Neural cell (in vitro differentiated cells): ENCODE data around the gene WDR70. TPM values are rescaled to one million over a fixed set of nuclear protein-coding genes. Genes with fewer than 3 reads are reported as not detected.

ENCODE experiments used
- H2AFZ ChIP-seq: fragments of 200-600, 300-800 bp; sonication (generic), shearing (Covaris generic); 2 replicates; pipeline ENCODE4 v1.6.0; 2014; ENCODE audit warnings: low read depth, mild to moderate bottlenecking, antibody characterized with exemption, low read length, moderate library complexity
- H3F3A ChIP-seq: fragments of 200-600 bp; shearing (Covaris generic); 2 replicates; pipeline ENCODE4 v1.6.1; 2016; ENCODE audit warnings: mild to moderate bottlenecking, moderate library complexity, mixed read lengths, antibody characterized with exemption, low read length; ENCODE audit not compliant: insufficient read depth, poor library complexity, severe bottlenecking
- H3K27ac ChIP-seq: fragments of 200-600, 300-800 bp; sonication (generic), shearing (Covaris generic); 2 replicates; pipeline ENCODE4 v1.5.1; 2014; ENCODE audit warnings: mild to moderate bottlenecking, low read length, moderate library complexity
- H3K27me3 ChIP-seq: fragments of 300-800, 200-600 bp; sonication (generic), shearing (Covaris generic); 2 replicates; pipeline ENCODE4 v1.6.0; 2014; ENCODE audit warnings: mild to moderate bottlenecking, low read depth, low read length, moderate library complexity; ENCODE audit not compliant: insufficient read depth
- H3K36me3 ChIP-seq: fragments of 300-800, 200-600 bp; sonication (generic), shearing (Covaris generic); 2 replicates; pipeline ENCODE4 v1.5.1; 2014; ENCODE audit warnings: mild to moderate bottlenecking, antibody characterized with exemption, low read length, moderate library complexity; ENCODE audit not compliant: insufficient read depth
- H3K4me2 ChIP-seq: fragments of 300-800, 200-600 bp; sonication (generic), shearing (Covaris generic); 2 replicates; pipeline ENCODE4 v1.6.0; 2014; ENCODE audit warnings: mild to moderate bottlenecking, low read length
- H3K4me3 ChIP-seq: fragments of 300-800, 200-600 bp; sonication (generic), shearing (Covaris generic); 2 replicates; pipeline ENCODE4 v1.5.1; 2014; ENCODE audit warnings: mild to moderate bottlenecking, low read length, moderate library complexity
- H3K79me2 ChIP-seq: fragments of 200-600 bp; shearing (Covaris generic); replicated peaks from 2 replicates; pipeline ENCODE4 v1.6.0; 2014; ENCODE audit warnings: mild to moderate bottlenecking, low read length, moderate library complexity; ENCODE audit not compliant: insufficient read depth
- H3K9ac ChIP-seq: fragments of 300-800, 200-600 bp; sonication (generic), shearing (Covaris generic); 2 replicates; pipeline ENCODE4 v1.6.1; 2016; ENCODE audit warnings: mild to moderate bottlenecking, low read length, mixed read lengths
- H3K9me2 ChIP-seq: fragments of 200-600 bp; shearing (Covaris generic); 2 replicates; pipeline ENCODE4 v1.6.1; 2016; ENCODE audit warnings: mild to moderate bottlenecking, low read length, mixed read lengths; ENCODE audit not compliant: insufficient read depth
- H3K9me3 ChIP-seq: fragments of 200-600, 300-800 bp; sonication (generic), shearing (Covaris generic); 2 replicates; pipeline ENCODE4 v1.6.1; 2016; ENCODE audit warnings: mild to moderate bottlenecking, mixed run types, low read length, moderate library complexity, mixed read lengths
- H4K20me1 ChIP-seq: fragments of 200-600 bp; shearing (Covaris generic); 2 replicates; pipeline ENCODE4 v1.6.1; 2016; ENCODE audit warnings: mild to moderate bottlenecking, mixed run types; ENCODE audit not compliant: insufficient read depth
- EP300 ChIP-seq: fragments of 450-650 bp; conservative IDR thresholded peaks from 2 replicates; pipeline ENCODE4 v1.6.1; 2014; ENCODE audit warnings: antibody characterized with exemption, mild to moderate bottlenecking, moderate library complexity; ENCODE audit not compliant: poor library complexity, severe bottlenecking
- EZH2 ChIP-seq: fragments of 200-600, 300-800 bp; shearing (Covaris generic), sonication (generic); IDR thresholded peaks from 2 replicates; pipeline ENCODE4 v1.6.1; 2014; ENCODE audit warnings: antibody characterized with exemption, low read length, borderline replicate concordance, mild to moderate bottlenecking; ENCODE audit not compliant: insufficient read depth, poor library complexity, severe bottlenecking
- MXI1 ChIP-seq: fragments of 450-650 bp; conservative IDR thresholded peaks from 2 replicates; pipeline ENCODE4 v1.6.1; 2014; ENCODE audit warnings: antibody characterized with exemption, mild to moderate bottlenecking; ENCODE audit not compliant: poor library complexity, severe bottlenecking
- POLR2AphosphoS5 ChIP-seq: IDR thresholded peaks from 2 replicates; pipeline ENCODE4 v1.6.1; 2012
- RAD21 ChIP-seq: fragments of 450-650 bp; conservative IDR thresholded peaks from 2 replicates; pipeline ENCODE4 v1.6.1; 2014; ENCODE audit warnings: antibody characterized with exemption, mild to moderate bottlenecking, moderate library complexity
- SMC3 ChIP-seq: fragments of 450-650 bp; conservative IDR thresholded peaks from 2 replicates; pipeline ENCODE4 v1.6.1; 2014; ENCODE audit warnings: antibody characterized with exemption, mild to moderate bottlenecking, moderate library complexity; ENCODE audit not compliant: poor library complexity
- TAF1 ChIP-seq: IDR thresholded peaks from 2 replicates; pipeline ENCODE4 v1.6.1; 2012; ENCODE audit warnings: low read depth
- polyA plus RNA-seq: library from polyadenylated mRNA; depleted of rRNA; stranded (reverse); fragments of >200 nt; gene quantifications from 2 replicates; pipeline ENCODE4 v1.2.3, GENCODE V29; 2014
- TF ChIP-seq, protein P1 (sequence below): IDR thresholded peaks from 2 replicates; pipeline ENCODE4 v1.6.1; 2012; ENCODE audit warnings: borderline replicate concordance
- TF ChIP-seq, protein P2 (sequence below): fragments of 450-650 bp; IDR thresholded peaks from 2 replicates; pipeline ENCODE4 v1.5.1; 2014; ENCODE audit warnings: antibody characterized with exemption, mild to moderate bottlenecking, moderate library complexity; ENCODE audit not compliant: poor library complexity, severe bottlenecking

Gene WDR70
- polyA plus RNA-seq, 1 donor from 2014 or later = 40.9 TPM

DNA sequence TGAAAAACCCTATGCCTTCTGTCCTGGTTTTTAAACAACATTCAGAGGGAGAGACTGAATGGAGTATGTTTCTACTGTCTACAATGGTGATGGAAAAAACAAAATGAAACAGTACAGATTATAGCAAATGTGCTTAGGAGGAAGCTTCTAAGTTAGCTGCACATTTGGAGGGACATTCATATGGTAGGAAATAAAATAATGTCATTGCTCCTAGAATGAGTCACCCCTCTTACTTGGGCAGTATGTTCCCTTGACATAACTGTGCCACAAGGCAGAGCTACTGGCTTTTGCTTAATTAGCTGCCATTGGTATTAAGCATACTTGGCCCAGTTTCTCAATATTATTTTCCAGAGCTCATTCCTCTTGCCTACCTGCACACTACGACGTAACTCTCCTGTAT, 331.8 kb downstream of the WDR70 start:
- Histone ChIP-seq H4K20me1 (no peaks in the 10 kb centered on the region), H3K4me3 (no peak overlapping the region), H3F3A (no peaks in the 10 kb centered on the region), H3K27me3 (no peaks in the 10 kb centered on the region), H3K79me2 (no peaks in the 10 kb centered on the region), H3K9me3 (no peaks in the 10 kb centered on the region), H2AFZ (no peak overlapping the region), H3K9ac (no peak overlapping the region), H3K9me2 (no peaks in the 10 kb centered on the region), H3K27ac (no peak overlapping the region), H3K4me2 (no peak overlapping the region), H3K36me3 (no peaks in the 10 kb centered on the region)
- TF ChIP-seq RAD21 (no peak), MXI1 (no peak), POLR2AphosphoS5 (no peak), EZH2 (no peak)
- TF ChIP-seq, protein P1, sequence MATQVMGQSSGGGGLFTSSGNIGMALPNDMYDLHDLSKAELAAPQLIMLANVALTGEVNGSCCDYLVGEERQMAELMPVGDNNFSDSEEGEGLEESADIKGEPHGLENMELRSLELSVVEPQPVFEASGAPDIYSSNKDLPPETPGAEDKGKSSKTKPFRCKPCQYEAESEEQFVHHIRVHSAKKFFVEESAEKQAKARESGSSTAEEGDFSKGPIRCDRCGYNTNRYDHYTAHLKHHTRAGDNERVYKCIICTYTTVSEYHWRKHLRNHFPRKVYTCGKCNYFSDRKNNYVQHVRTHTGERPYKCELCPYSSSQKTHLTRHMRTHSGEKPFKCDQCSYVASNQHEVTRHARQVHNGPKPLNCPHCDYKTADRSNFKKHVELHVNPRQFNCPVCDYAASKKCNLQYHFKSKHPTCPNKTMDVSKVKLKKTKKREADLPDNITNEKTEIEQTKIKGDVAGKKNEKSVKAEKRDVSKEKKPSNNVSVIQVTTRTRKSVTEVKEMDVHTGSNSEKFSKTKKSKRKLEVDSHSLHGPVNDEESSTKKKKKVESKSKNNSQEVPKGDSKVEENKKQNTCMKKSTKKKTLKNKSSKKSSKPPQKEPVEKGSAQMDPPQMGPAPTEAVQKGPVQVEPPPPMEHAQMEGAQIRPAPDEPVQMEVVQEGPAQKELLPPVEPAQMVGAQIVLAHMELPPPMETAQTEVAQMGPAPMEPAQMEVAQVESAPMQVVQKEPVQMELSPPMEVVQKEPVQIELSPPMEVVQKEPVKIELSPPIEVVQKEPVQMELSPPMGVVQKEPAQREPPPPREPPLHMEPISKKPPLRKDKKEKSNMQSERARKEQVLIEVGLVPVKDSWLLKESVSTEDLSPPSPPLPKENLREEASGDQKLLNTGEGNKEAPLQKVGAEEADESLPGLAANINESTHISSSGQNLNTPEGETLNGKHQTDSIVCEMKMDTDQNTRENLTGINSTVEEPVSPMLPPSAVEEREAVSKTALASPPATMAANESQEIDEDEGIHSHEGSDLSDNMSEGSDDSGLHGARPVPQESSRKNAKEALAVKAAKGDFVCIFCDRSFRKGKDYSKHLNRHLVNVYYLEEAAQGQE = no peak
- TF ChIP-seq, protein P2, sequence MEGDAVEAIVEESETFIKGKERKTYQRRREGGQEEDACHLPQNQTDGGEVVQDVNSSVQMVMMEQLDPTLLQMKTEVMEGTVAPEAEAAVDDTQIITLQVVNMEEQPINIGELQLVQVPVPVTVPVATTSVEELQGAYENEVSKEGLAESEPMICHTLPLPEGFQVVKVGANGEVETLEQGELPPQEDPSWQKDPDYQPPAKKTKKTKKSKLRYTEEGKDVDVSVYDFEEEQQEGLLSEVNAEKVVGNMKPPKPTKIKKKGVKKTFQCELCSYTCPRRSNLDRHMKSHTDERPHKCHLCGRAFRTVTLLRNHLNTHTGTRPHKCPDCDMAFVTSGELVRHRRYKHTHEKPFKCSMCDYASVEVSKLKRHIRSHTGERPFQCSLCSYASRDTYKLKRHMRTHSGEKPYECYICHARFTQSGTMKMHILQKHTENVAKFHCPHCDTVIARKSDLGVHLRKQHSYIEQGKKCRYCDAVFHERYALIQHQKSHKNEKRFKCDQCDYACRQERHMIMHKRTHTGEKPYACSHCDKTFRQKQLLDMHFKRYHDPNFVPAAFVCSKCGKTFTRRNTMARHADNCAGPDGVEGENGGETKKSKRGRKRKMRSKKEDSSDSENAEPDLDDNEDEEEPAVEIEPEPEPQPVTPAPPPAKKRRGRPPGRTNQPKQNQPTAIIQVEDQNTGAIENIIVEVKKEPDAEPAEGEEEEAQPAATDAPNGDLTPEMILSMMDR = no peak

DNA sequence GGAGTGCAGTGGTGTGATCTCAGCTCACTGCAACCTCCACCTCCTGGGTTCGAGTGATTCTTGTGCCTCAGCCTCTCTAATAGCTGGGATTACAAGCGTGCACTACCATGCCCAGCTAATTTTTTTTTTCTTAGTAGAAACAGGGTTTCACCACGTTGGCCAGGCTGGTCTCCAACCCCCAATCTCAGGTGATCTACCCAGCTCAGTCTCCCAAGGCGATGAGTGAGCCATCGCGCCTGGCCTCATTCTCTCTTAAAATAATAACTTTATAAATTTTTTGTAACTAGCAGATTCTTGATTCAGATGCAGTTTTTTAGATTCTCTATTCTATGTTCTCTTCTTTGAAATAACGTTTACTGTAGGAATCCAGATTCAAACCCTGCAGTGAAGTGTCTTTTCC, 333.6 kb downstream of the WDR70 start:
- Histone ChIP-seq H3K4me3 (no peak overlapping the region), H3F3A (no peaks in the 10 kb centered on the region), H3K9ac (no peak overlapping the region), H3K4me2 (no peak overlapping the region), H4K20me1 (no peaks in the 10 kb centered on the region), H2AFZ (no peak overlapping the region), H3K9me2 (no peaks in the 10 kb centered on the region), H3K9me3 (no peaks in the 10 kb centered on the region), H3K79me2 (no peaks in the 10 kb centered on the region), H3K27ac (no peak overlapping the region), H3K36me3 (no peaks in the 10 kb centered on the region), H3K27me3 (no peaks in the 10 kb centered on the region)
- TF ChIP-seq, protein P1 = no peak
- TF ChIP-seq EP300 (no peak), POLR2AphosphoS5 (no peak), SMC3 (no peak), RAD21 (no peak), EZH2 (no peak), MXI1 (no peak), TAF1 (no peak)
- TF ChIP-seq, protein P2 = no peak
